ENCODE data around the gene OXCT2.

The OXCT2 gene

GRCh38 chr1:39729842-39730241, 41.3 kb downstream of the OXCT2 start:
- Histone ChIP-seq H3K4me2 (ENCODE audit: low read depth, low read length) (no peak overlapping the region), H4K20me1 (ENCODE audit: insufficient read depth, low read length) (no peaks in the 10 kb centered on the region), H3K27me3 (replicated peaks; ENCODE audit: insufficient read depth, low read length) (no peaks in the 10 kb centered on the region), H3K36me3 (replicated peaks; ENCODE audit: insufficient read depth, low read length) (no peaks in the 10 kb centered on the region), H3K9me2 (replicated peaks; ENCODE audit: insufficient read depth, low read length) (no peaks in the 10 kb centered on the region), H3K4me1 (ENCODE audit: low read length) (peaks cover 12% of the 10 kb centered on the region), H3K9me3 (replicated peaks; ENCODE audit: insufficient read depth, low read length) (no peaks in the 10 kb centered on the region), H3K4me3 (ENCODE audit: low read length) (no peak overlapping the region), H3K9ac (ENCODE audit: low read length) (no peak overlapping the region), H3K79me2 (ENCODE audit: low read length) (no peaks in the 10 kb centered on the region), H3F3A (ENCODE audit: insufficient read depth, low read length) (no peaks in the 10 kb centered on the region), H2AFZ (ENCODE audit: low read length) (no peak overlapping the region), H3K27ac (ENCODE audit: low read length) (no peak overlapping the region)
- TF ChIP-seq EZH2 (optimal IDR thresholded peaks at IDR 0.05; ENCODE audit: low read depth, low read length) (no peak), CTCF (IDR thresholded peaks at IDR 0.05; ENCODE audit: low read length) (no peak), EZH2phosphoT487 (IDR thresholded peaks at IDR 0.05; ENCODE audit: low read length) (no peak)
- no peak for DNase-seq

GRCh38 chr1:39729030-39729429, 42.1 kb downstream of the OXCT2 start:
- Histone ChIP-seq H3K27me3 (replicated peaks; ENCODE audit: insufficient read depth, low read length) (no peaks in the 10 kb centered on the region), H3K4me1 (ENCODE audit: low read length) (peaks cover 12% of the 10 kb centered on the region), H3K79me2 (ENCODE audit: low read length) (no peaks in the 10 kb centered on the region), H3K27ac (ENCODE audit: low read length) (no peak overlapping the region), H3K9ac (ENCODE audit: low read length) (no peak overlapping the region), H3F3A (ENCODE audit: insufficient read depth, low read length) (no peaks in the 10 kb centered on the region), H3K4me3 (ENCODE audit: low read length) (no peak overlapping the region), H3K36me3 (replicated peaks; ENCODE audit: insufficient read depth, low read length) (no peaks in the 10 kb centered on the region), H2AFZ (ENCODE audit: low read length) (no peak overlapping the region), H3K4me2 (ENCODE audit: low read depth, low read length) (no peak overlapping the region), H3K9me2 (replicated peaks; ENCODE audit: insufficient read depth, low read length) (no peaks in the 10 kb centered on the region), H4K20me1 (ENCODE audit: insufficient read depth, low read length) (no peaks in the 10 kb centered on the region), H3K9me3 (replicated peaks; ENCODE audit: insufficient read depth, low read length) (no peaks in the 10 kb centered on the region)
- TF ChIP-seq EZH2phosphoT487 (IDR thresholded peaks at IDR 0.05; ENCODE audit: low read length) (no peak), EZH2 (optimal IDR thresholded peaks at IDR 0.05; ENCODE audit: low read depth, low read length) (no peak), CTCF (IDR thresholded peaks at IDR 0.05; ENCODE audit: low read length) (no peak)
- DNase-seq = no peak

- Histone ChIP-seq H3F3A (ENCODE audit: insufficient read depth, low read length) (no peaks in the 10 kb centered on the region), H3K4me1 (ENCODE audit: low read length) (peaks cover 12% of the 10 kb centered on the region), H3K9me2 (replicated peaks; ENCODE audit: insufficient read depth, low read length) (no peaks in the 10 kb centered on the region), H3K4me2 (ENCODE audit: low read depth, low read length) (peak overlapping the region; percentile 49; the same call in 1 of the 2 replicates), H3K36me3 (replicated peaks; ENCODE audit: insufficient read depth, low read length) (no peaks in the 10 kb centered on the region), H4K20me1 (ENCODE audit: insufficient read depth, low read length) (no peaks in the 10 kb centered on the region), H3K9ac (ENCODE audit: low read length) (no peak overlapping the region), H3K4me3 (ENCODE audit: low read length) (0 out of 2 replicates have a peak overlapping the region, but pooled peaks have one; percentile 8), H3K9me3 (replicated peaks; ENCODE audit: insufficient read depth, low read length) (no peaks in the 10 kb centered on the region), H3K27ac (ENCODE audit: low read length) (no peak overlapping the region), H2AFZ (ENCODE audit: low read length) (0 out of 2 replicates have a peak overlapping the region, but pooled peaks have one; percentile 50), H3K79me2 (ENCODE audit: low read length) (no peaks in the 10 kb centered on the region), H3K27me3 (replicated peaks; ENCODE audit: insufficient read depth, low read length) (no peaks in the 10 kb centered on the region)
- TF ChIP-seq EZH2phosphoT487 (IDR thresholded peaks at IDR 0.05; ENCODE audit: low read length) = no peak
- DNase-seq = no peak
These were observed 43.2 kb downstream of the OXCT2 start for GRCh38 chr1:39727932-39728317.

- Histone ChIP-seq H3K4me3 (ENCODE audit: low read length) (0 out of 2 replicates have a peak overlapping the region, but pooled peaks have one; percentile 13), H3K9ac (ENCODE audit: low read length) (peak overlapping the region; percentile 19; the same call in 1 of the 2 replicates), H3K79me2 (ENCODE audit: low read length) (no peaks in the 10 kb centered on the region), H3K4me1 (ENCODE audit: low read length) (peaks cover 12% of the 10 kb centered on the region), H4K20me1 (ENCODE audit: insufficient read depth, low read length) (no peaks in the 10 kb centered on the region), H3F3A (ENCODE audit: insufficient read depth, low read length) (no peaks in the 10 kb centered on the region), H3K27me3 (replicated peaks; ENCODE audit: insufficient read depth, low read length) (no peaks in the 10 kb centered on the region), H3K9me3 (replicated peaks; ENCODE audit: insufficient read depth, low read length) (no peaks in the 10 kb centered on the region), H3K4me2 (ENCODE audit: low read depth, low read length) (peak overlapping the region; percentile 49), H2AFZ (ENCODE audit: low read length) (peak overlapping the region; percentile 50; the same call in 1 of the 2 replicates), H3K27ac (ENCODE audit: low read length) (peak overlapping the region; percentile 14; the same call in 1 of the 2 replicates), H3K36me3 (replicated peaks; ENCODE audit: insufficient read depth, low read length) (no peaks in the 10 kb centered on the region), H3K9me2 (replicated peaks; ENCODE audit: insufficient read depth, low read length) (no peaks in the 10 kb centered on the region)
- DNase-seq = peak; percentile 38
- no peak for TF ChIP-seq EZH2 (optimal IDR thresholded peaks at IDR 0.05; ENCODE audit: low read depth, low read length)
- no peak for TF ChIP-seq CTCF (IDR thresholded peaks at IDR 0.05; ENCODE audit: low read length)
- no peak for TF ChIP-seq EZH2phosphoT487 (IDR thresholded peaks at IDR 0.05; ENCODE audit: low read length)
These were observed 43.8 kb downstream of the OXCT2 start for GRCh38 chr1:39727221-39727931.
